HCEC 1CT (cell line): ENCODE results near the gene NRG3.

Source experiments
- DNase-seq: peaks from one replicate; pipeline ENCODE4 v3.0.0-alpha.2; 2017

Gene NRG3

DNA sequence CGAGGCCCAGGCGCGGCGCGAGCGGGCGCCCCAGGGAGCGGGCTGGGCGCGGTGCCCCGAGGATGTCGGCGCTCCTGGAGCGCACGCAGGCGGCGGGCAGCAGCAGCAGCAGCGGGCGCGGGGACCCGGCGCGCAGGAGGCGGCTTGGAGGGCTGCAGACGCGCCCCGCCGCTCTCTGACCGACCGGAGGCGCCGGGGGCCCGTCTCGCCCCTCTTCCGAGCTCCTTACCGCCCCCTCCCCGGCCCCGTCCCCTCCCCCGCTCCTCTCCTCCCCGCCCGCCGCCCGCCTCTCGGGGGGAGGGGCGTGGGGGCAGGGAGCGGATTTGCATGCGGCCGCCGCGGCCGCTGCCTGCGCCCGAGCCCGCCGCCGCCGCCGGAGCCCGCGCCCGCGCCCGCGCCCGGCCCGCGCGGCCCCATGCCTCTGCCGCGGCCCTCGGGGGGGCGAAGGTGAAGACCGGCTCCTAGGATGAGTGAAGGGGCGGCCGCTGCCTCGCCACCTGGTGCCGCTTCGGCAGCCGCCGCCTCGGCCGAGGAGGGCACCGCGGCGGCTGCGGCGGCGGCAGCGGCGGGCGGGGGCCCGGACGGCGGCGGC lies at the start of gene NRG3:
NRG3 (plus strand) TSS at position 320 of the 592 bp plus-strand sequence.
- no peak for DNase-seq

DNA sequence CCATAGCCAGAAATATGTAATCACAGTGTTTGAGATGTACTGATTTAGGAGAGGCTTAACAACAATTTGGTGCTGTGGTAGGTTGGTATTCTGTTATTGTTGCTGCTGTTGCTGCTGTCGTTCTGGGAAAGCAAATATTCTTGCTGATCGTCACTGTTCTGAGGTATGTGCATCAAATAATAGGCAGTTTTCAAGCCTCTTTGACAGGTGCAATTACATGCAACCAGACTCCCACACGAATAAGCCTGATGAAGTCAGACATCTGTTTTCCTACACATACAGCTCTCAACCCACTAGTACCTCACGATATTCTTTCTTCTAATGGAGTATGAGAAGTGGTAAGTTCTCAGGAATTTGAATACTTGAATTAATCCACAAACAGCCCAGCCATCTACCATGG lies 46.7 kb upstream of the NRG3 start:
- DNase-seq, result no peak

DNA sequence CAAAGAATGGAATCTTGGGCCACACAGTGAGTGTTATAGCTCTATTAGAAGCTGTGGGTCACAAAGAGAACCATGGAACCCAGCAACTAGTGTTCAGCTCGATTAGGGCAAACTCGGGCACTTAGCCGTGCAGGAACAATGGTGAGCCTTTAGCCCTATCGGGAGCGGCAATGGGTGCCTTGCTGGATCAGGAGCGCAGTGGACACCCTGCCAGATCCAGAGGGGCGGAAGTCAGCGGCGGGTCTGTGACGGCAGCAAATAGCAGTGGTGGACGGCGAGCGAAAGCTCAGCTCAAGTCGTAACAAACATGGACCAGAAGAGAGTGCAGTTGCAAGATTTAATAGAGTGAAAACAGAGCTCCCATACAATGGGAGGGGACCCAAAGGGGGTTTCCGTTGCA lies 43.9 kb upstream of the NRG3 start:
- DNase-seq, result no peak

DNA sequence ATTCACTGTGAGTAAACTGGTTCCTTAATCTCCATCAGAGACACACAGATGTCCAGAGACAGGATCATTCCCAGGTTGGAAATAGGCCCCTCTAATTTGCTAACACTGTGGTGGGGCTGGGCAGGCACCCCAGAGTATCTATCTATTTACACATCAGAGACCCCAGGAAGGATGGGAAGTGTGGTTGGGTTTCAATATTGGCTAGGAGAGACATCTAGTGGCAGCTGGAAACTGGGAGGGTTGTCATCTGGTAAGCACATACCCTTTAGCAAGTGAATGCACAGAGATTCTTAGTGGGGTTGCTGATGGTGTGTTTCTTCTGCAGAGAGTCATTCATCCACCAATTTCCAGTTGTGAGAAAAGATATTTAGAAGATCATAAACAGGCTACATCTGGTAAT lies 36.0 kb upstream of the NRG3 start:
- no peak for DNase-seq

DNA sequence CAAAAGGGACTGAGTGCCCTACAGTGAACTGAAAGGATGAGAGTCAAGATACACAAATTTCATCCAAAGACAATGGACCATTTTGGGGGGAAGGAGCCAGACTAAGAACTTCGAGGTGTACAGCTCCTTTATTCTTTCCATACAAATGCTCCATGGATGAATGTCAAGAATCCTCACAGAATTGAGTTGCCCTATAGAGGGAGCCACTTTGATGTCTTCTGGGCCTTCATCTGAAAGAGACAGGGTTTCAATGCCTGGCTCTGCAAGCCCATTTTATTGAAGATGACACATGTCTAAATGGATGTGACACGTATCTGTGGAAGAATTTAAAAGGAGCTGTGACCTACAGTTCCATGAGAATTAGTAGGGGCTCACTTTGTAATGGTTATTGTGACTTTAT lies 32.0 kb upstream of the NRG3 start:
- DNase-seq, result no peak

DNA sequence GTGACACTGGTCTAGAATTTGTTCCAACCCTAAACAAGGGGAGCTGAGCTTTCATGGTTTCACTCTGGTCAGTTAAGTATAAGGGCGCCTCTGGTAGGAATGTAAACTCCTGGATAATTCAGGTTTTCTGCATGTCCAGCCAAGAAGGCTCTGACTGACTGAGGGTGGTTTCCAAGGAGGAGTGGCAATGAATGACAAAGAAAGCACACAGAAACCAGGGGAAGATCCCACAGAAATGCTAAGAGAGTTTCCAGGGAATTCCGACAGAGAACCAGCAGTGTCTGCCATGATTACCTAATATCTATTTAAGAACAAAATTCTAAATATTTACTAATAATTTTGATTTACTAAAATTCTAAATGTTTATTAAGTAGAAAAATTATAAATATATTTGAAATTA lies 27.3 kb upstream of the NRG3 start:
- DNase-seq, result no peak

DNA sequence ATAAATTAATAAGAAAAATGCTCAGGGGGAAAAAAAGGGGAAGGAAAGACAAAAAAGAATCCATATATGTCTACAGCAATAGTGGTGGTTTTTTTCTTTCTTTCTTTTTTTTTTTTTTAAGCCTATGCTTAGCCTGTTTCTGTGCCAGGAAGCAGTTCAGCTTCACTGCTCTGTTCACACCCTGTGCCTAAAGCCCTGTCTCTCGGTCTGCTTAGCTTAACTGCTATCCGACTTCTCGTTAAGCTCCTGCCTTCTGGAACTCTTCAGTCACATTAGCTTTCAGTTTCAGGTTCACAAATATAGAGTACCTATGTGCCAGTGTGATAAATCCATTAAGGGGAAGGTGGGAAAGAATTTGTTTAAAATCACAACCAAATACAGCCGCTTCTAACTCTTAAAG lies 26.5 kb upstream of the NRG3 start:
- no peak for DNase-seq

DNA sequence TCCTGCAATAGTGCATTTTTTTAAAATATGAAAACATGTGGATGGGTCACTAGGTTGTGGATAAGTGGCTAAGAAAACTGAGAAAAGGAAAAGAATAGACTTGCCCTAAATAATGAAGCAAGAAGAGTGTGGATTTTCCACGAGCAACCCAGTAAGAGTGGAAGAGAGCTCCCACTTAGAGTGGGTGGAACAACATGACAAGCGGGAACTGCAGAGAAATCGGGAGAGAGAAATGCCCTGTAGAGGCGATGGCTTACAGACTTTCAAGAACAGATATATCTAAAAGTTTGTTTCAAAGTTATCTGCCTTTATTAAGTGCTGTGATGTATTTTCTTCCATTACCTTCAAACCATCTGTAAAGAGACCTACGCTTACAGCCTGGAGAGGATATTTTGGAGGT lies 26.1 kb upstream of the NRG3 start:
- no peak for DNase-seq

DNA sequence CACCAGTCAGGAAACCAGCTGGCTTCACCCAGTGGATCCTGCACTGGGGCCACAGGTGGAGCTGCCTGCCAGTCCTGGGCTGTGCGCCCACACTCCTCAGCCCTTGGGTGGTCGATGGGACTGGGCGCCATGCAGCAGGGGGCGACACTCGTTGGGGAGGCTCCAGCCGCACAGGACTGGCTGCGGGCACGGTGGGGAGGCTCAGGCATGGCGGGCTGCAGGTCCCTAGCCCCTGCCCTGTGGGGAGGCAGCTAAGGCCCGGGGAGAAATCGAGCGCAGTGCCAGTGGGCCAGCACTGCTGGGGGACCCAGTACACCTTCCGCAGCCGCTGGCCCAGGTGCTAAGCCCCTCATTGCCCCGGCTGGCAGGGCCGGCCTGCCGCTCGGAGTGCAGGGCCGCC lies 12.4 kb upstream of the NRG3 start:
- no peak for DNase-seq

DNA sequence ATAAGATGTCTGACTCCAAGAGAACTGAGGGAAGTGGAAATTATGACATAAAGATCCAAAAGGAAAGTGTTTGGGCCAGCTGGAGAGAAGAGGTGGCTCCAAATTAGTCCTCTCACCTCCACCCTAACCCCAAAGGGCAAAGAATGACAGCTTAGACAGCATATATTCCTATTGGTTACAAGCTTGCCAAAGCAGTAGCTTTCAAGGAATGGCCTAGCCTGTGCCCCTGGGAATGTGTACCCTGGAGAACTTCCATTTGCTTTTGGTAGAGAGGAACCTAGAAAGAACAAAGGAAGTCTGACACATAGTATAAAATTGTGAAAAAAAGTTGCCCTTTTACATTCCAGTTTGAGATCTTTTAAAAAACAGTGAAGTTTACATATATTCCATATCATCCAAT lies 11.2 kb upstream of the NRG3 start:
- no peak for DNase-seq

DNA sequence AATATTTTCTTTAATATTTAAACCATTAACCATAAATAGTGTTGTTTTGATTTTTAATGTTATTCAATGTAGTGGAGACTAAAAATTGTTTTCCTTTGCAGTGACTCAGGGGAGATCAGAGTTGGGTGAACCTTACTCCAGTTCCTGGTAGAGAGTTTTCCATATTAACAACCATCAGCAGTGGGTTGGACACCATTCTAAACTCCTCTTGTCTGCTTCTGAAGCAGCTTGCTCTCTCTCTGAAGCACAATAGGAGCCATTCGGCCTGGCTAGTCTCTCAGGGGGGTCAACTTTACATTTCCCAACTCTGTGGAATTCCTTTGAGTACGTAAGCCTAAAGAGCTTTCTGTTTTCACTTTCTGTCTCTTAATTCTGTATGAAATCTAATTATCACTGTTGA lies 9.4 kb upstream of the NRG3 start:
- no peak for DNase-seq

DNA sequence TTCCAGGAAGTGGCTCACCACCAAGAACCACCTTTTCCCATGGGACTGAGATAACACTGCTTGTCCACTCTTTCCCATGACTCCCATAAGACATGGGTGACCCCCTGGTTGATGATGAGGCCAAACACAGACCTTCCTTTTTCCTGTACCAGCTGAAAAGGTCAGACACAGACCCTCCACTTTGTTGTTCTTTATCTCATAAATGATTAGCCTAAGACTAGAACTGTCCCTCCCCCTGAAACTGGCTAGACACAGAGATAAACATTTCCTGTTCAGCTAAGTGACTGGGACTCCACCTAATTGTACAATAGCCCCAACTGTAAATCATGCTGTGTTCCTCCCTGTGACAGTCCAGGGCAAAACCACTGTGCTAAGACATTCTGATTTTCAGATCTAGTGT lies 8.2 kb upstream of the NRG3 start:
- no peak for DNase-seq

DNA sequence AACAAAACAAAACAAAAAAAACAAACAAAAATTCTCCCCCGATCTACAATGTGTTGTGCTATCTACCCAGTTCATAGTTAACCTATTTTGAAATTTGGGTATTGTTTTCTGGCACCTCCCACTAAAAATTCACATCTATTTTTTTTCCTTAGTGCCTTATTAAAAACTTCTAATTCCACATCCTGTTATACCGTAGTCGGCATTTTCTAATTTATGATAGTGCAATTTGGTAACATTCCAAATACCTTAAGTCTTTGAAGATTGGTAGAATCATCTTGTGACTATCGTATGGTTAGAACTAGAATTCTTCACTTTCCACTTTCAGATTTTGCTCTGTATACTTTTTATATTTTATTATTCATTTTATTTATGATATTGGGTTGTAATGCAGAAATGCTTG lies 4.5 kb upstream of the NRG3 start:
- no peak for DNase-seq

DNA sequence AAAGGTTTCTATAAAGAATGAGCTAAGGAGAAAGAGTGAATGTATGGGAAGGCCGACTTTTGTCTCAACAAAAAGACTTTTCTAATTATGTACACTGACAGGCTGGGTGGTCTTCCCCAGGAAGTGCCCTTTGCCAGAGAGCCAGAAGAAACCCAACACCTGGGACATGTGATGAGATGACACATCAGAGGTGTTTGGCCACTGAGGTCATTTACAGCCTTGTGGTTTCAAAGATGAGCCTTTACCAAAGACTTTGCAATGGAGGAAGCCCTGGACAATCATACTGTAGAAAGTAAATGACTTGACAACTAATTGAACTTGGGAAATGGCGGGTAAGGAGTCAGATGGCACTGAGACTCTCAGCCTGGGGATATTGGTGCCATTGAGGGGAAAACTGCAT lies 3.4 kb upstream of the NRG3 start:
- no peak for DNase-seq

DNA sequence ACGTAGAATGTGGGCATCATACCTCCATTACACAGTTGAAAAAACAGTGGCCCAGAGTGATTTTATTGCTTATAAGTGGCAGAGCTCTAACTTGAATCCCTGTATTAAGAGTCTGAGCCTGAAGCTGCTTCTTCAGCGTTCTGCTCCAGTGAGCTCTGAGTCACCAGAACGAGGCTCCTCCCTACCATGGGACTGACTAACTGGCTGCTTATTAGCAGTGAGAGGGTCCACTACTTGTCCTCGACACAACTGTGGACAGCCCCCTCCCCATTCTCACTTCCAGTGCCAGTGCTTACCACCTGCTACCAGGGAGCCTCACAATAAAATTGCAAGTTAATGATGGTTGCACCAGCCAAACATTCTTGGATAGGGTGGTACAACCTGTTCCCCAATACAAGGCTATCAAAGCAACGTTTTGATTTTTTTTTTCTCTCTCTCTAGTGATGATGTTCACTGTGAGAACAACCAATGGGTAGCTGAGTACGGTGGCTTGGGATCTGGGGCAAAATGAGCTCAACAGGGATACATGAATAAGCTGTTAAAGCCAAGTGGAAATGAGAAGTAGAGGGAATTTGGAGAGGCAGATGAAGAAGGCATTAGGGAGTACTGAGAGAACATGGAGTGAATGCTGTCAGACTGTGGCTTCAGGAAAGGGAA lies 2.7 kb upstream of the NRG3 start:
- no peak for DNase-seq

DNA sequence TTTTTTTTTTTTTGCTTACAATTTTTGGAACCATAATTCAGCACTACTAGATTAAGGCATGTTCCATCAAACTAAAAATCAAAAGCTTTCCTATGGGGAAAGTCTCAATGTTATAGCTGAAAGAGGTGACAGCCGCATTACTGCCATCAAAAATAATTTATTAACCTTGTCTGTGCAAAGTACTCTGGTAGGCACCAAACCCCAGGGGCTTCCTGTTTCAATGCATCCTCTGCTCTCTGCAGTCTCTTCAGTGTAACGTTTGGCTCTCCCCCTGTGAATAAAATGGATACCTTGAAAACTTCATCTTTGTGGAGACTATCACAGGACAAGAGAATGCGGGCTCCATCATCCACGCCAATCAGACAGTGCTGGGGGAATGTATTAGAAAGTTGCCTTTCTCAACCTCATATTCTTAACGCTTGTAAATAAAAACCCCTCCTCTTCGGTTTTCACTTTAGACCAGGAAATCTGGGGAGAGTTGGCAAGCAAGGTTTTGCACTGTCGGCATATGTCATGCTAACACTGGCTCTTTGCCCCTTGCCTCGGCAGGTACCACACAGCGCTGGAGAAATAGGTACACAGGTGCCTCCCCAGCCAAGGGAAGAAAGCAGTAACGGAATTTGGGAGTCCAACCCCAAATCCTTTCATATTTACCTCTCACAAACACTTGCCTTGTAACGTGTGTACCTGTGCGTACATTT lies 1.6 kb upstream of the NRG3 start:
- DNase-seq, result no peak

DNA sequence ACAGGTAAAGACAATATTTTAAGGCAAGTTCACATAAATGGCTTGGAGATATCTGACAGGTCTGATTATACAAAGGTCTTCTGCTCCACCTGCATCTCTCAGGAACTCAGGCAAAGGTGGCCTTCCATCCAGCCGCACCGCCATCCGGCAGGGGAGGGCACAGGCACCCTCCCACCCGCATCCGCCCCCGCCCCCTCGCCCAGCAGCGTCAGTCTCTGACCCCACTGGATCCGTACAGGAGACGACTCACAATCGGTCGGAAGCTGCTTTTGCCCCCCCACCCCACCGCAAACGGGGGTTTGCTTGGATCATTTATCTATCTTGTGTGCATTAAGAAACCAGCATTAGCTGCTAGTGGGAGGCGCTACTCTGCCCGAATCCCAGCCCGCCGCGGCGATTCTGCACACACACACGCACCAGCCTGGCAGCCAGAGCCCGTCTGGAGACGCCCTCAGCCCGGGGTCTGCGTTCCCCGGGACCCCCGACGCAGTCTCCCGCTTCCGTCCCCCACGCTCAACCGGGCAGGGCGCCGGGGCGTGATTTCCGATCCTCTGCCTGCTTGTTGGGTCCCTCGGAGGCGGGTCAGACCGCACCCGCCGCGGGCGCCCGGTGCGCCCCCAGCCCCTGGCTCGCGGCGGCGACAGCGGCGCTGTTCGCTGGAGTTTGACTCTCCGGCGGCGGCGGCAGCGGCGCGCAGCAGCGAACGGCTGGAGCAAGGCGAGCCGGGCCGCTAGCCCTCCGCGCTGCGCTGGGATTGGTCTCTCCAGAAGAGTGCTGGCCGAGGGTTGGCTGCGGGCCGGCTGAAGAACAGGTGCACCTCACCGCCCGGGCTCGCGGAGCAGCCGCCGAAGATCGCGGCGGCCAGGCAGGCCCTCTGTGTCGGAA lies 820 bp upstream of the NRG3 start:
- no peak for DNase-seq

DNA sequence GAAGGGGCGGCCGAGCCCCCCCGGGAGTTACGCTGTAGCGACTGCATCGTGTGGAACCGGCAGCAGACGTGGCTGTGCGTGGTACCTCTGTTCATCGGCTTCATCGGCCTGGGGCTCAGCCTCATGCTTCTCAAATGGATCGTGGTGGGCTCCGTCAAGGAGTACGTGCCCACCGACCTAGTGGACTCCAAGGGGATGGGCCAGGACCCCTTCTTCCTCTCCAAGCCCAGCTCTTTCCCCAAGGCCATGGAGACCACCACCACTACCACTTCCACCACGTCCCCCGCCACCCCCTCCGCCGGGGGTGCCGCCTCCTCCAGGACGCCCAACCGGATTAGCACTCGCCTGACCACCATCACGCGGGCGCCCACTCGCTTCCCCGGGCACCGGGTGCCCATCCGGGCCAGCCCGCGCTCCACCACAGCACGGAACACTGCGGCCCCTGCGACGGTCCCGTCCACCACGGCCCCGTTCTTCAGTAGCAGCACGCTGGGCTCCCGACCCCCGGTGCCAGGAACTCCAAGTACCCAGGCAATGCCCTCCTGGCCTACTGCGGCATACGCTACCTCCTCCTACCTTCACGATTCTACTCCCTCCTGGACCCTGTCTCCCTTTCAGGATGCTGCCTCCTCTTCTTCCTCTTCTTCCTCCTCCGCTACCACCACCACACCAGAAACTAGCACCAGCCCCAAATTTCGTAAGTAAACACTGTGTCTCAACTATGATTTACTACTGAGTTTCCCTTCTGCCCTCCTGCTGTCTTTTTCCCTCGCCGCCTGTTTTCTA lies 666 bp downstream of the NRG3 start:
- no peak for DNase-seq

DNA sequence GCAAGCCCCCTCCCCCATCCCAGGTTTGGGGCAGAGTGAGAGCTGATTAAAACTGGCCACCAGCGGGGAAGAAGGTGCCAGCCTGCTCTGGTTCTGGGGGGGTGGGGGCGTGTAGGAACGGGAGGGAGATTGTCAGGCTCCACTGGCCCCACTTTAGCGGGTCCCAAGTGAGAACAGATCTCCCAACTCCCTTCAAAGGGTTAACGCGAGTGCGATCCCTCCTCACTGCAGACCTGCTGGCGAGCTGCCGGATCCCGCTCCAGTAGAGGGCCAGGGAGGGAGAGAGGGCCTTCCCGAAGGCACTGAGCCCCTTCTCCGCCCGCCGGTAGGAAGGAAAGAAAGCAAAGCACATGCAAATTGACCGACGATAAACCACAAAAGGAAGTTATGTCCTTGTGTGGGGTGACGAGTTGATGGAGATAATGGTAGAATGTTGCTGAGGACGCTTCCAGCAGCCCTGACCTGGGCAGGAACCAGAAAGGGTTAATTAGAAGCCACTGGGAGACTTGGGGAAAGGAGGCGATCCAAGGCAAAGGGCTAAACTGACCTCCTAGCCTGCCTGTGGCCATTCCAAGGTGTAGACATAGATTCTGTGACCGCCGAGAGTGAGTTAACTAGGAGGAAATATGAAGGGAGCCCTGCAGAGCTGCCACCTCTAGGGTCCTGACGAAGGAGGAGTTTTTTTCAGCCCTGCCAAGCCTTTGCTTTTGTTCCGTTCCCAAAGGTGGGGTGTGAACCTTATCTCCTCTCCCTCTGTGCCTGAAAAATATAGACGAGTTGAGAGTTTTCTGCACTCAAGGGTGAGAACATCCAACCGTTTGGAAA lies 1.5 kb downstream of the NRG3 start:
- DNase-seq, result no peak

DNA sequence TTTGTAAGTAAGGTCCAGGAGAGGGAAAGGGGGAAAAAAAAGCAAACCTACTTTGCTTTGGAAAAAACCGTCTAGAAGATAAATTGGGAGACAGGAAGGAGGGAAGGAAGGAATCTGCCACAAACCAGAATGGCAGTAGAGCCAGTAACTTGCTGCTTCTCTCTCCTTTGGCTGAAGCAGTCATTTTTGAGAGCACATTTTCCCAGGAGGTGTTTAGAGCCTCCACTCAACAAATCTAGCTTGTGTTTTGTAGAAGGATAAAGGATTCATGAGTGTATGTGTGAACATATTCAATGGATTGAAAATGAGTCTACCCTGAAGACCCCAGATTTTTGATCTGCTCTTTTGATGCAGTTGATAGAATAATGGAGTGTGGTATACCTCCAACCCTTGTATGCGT lies 2.6 kb downstream of the NRG3 start:
- DNase-seq, result no peak

DNA sequence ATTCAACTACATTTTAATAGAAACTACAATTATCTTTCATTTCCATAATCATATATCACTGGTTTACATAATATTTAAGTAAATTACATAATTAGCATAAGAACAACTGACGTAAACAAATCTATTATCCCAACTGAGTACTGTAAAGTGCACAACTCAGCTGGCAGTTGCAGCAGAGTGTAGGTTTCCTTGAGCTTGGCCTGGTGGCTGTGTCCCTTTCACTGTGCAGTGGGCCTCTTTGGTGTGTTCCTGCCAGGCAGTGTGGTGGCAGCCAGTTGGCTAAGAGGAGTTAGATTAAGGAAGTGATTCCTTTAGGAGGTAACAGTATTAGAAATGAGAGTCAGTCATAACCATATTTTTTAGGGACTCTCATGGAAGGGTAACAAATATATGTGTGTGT lies 7.0 kb downstream of the NRG3 start:
- DNase-seq, result no peak

DNA sequence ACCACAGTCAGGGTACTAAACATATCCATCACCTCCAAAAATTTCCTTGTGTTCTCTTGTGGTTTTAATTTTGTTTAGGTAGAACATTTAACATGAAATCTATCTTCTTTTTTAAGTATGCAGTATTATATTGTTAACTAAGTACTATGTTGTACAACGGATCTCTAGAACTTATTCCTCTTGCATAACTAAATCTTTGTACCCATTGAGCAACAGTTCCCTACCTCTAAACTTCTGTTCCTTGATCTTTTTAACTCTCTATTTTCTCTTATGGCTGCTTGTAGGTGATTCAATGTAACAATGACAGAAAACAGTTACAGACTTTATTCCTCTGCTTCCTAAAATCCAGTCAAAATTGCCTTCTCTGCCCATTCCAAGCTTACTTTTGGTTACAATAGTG lies 9.9 kb downstream of the NRG3 start:
- no peak for DNase-seq
